ENCODE measurements around the gene TFG. TPM values are rescaled to one million over a fixed set of nuclear protein-coding genes. Genes with fewer than 3 reads are reported as not detected.

Gene TFG
- total RNA-seq, 1 donor, result 81.4 TPM

DNA sequence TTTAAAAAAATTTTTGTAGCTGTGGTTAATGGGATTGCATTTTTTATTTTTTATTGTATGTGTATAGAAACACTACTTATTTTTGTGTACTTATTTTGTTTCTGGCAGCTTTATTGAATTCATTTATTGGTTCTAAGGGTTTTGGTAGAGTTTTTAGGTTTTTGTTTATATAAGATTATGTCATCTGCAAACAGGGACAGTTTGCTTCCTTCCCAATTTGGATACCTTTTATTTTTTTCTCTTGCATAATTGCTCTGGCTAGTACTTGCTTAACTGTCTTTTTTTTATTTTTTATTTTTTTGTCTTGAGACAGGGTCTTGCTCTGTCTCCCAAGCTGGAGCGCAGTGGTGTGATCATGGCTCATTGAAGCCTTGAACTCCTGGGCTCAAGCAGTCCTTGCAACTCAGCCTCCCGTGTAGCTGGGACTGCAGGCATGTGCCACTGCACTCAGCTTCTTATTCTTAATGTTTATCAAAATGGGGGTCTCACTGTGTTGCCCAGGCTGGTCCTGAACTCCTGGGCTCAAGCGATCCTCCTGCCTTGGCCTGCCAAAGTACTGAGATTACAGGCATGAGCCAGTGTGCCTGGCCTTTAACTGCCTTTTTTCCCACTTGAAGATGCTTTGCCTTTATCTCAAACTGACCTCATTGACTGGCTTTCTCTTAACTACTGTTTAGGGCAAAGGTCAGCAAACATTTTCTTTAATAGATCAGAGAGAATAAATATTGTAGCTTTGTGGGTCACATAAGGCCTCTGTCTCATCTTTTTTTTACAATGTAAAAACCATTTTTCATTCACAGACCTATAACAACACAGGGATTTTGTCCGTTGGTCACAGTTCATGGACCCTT is 8.6 kb downstream of the TFG start:
- no peak overlapping the region for H3K4me2 ChIP-seq (ENCODE audit: insufficient read depth, low read length)
- H4K20me1 ChIP-seq (ENCODE audit: insufficient read depth, low read length), result peaks cover 66% of the 10 kb centered on the region
- no peak overlapping the region for H3K4me3 ChIP-seq (ENCODE audit: insufficient read depth, low read length)
- peaks cover 70% of the 10 kb centered on the region for H3K36me3 ChIP-seq (ENCODE audit: insufficient read depth, low read length)
- H3K27me3 ChIP-seq (ENCODE audit: insufficient read depth, low read length), result no peaks in the 10 kb centered on the region
- TF ChIP-seq, protein P1, sequence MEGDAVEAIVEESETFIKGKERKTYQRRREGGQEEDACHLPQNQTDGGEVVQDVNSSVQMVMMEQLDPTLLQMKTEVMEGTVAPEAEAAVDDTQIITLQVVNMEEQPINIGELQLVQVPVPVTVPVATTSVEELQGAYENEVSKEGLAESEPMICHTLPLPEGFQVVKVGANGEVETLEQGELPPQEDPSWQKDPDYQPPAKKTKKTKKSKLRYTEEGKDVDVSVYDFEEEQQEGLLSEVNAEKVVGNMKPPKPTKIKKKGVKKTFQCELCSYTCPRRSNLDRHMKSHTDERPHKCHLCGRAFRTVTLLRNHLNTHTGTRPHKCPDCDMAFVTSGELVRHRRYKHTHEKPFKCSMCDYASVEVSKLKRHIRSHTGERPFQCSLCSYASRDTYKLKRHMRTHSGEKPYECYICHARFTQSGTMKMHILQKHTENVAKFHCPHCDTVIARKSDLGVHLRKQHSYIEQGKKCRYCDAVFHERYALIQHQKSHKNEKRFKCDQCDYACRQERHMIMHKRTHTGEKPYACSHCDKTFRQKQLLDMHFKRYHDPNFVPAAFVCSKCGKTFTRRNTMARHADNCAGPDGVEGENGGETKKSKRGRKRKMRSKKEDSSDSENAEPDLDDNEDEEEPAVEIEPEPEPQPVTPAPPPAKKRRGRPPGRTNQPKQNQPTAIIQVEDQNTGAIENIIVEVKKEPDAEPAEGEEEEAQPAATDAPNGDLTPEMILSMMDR (IDR thresholded peaks at IDR 0.05; ENCODE audit: extremely low read depth, low read depth, low read length), result no peak
- no peaks in the 10 kb centered on the region for H3K9me3 ChIP-seq (ENCODE audit: low read depth, low read length)
- H2AFZ ChIP-seq (ENCODE audit: low read length), result no peak overlapping the region
- H3K4me1 ChIP-seq (ENCODE audit: insufficient read depth, low read length), result peaks cover 9% of the 10 kb centered on the region
- H3K79me2 ChIP-seq (ENCODE audit: insufficient read depth, low read length), result peaks cover 98% of the 10 kb centered on the region
- DNase-seq (ENCODE audit: insufficient read length, low spot score, missing footprints), result no peak
- H3K27ac ChIP-seq (ENCODE audit: low read depth, low read length), result no peak overlapping the region

DNA sequence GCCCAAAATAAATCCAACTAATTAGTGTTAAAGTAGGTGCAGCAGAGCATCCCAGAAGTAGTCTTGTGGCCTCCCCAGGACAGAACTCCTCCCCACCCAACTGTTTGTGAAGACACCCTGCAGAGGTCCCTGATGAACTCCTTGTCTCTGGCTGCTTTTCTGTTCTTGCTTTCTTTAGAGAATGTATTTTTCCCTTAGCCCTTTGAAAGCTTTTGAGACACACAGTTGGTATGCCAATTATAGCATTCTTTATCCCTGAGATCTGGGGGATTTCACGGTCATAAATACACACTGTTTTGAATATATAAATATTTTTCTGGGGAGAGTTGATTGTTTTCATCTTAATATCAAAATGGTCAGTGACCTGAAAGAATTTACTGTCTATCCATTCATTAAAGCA is 9.8 kb downstream of the TFG start:
- Histone ChIP-seq H3K27me3 (ENCODE audit: insufficient read depth, low read length) (no peaks in the 10 kb centered on the region), H3K9me3 (ENCODE audit: low read depth, low read length) (no peaks in the 10 kb centered on the region), H4K20me1 (ENCODE audit: insufficient read depth, low read length) (peaks cover 59% of the 10 kb centered on the region), H3K4me3 (ENCODE audit: insufficient read depth, low read length) (no peak overlapping the region), H3K27ac (ENCODE audit: low read depth, low read length) (no peak overlapping the region), H3K4me2 (ENCODE audit: insufficient read depth, low read length) (no peak overlapping the region), H3K79me2 (ENCODE audit: insufficient read depth, low read length) (peaks cover 98% of the 10 kb centered on the region), H2AFZ (ENCODE audit: low read length) (no peak overlapping the region), H3K36me3 (ENCODE audit: insufficient read depth, low read length) (peaks cover 64% of the 10 kb centered on the region), H3K4me1 (ENCODE audit: insufficient read depth, low read length) (peaks cover 9% of the 10 kb centered on the region)
- DNase-seq (ENCODE audit: insufficient read length, low spot score, missing footprints), result no peak
- TF ChIP-seq, protein P1 (IDR thresholded peaks at IDR 0.05; ENCODE audit: extremely low read depth, low read depth, low read length), result no peak

DNA sequence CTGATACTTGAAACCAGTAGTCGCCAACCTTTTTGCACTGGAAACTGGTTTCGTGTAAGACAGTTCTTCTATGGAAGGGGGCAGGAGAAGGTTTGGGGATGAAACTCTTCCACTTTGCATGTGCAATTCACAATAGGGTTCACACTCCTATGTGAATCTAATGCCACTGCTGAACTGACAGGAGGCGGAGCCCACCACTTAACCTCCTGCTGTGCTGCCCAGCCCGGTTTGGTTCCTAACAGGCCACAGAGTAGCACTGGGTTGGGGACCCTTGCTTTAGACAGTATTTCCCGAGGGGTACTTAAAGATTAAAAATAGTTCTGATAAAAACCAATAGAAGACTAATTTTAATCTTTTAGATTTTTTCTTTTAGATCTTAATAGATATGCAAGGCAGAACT is 11.1 kb downstream of the TFG start:
- DNase-seq (ENCODE audit: insufficient read length, low spot score, missing footprints), result no peak
- Histone ChIP-seq H3K4me1 (ENCODE audit: insufficient read depth, low read length) (peaks cover 9% of the 10 kb centered on the region), H3K36me3 (ENCODE audit: insufficient read depth, low read length) (peaks cover 65% of the 10 kb centered on the region), H3K79me2 (ENCODE audit: insufficient read depth, low read length) (peaks cover 96% of the 10 kb centered on the region), H3K27me3 (ENCODE audit: insufficient read depth, low read length) (no peaks in the 10 kb centered on the region), H2AFZ (ENCODE audit: low read length) (no peak overlapping the region), H3K9me3 (ENCODE audit: low read depth, low read length) (no peaks in the 10 kb centered on the region), H3K27ac (ENCODE audit: low read depth, low read length) (no peak overlapping the region), H3K4me2 (ENCODE audit: insufficient read depth, low read length) (no peak overlapping the region), H4K20me1 (ENCODE audit: insufficient read depth, low read length) (peaks cover 54% of the 10 kb centered on the region), H3K4me3 (ENCODE audit: insufficient read depth, low read length) (no peak overlapping the region)
- TF ChIP-seq, protein P1 (IDR thresholded peaks at IDR 0.05; ENCODE audit: extremely low read depth, low read depth, low read length), result no peak

DNA sequence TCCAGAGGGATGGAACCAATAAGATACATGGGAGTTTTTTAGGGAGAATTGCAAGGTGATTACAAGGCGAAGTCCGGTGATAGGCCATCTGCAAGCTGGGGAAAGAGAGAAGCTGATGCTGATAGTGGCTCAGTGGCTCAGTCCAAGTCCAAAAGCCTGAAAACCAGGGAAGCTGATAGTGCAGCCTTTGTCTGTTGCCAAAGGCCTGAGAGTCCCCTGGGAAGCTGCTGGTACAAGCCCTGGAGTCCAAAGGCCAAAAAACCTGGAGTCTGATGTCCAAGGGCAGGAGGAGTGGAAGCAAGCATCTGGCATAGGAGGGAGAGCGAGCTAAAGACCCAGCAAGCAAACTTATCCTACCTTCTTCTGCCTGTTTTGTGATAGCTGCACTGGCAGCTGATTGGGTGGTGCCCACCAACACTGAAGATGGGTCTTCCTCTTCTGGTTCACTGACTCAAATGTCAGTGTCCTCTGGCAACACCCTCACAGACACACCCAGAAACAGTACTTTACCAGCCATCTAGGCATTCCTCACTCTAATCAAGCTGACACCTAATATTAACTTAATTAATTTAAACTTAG is 16.7 kb downstream of the TFG start:
- Histone ChIP-seq H3K27me3 (ENCODE audit: insufficient read depth, low read length) (no peaks in the 10 kb centered on the region), H3K36me3 (ENCODE audit: insufficient read depth, low read length) (peaks cover 76% of the 10 kb centered on the region), H4K20me1 (ENCODE audit: insufficient read depth, low read length) (peaks cover 34% of the 10 kb centered on the region), H3K79me2 (ENCODE audit: insufficient read depth, low read length) (peaks cover 88% of the 10 kb centered on the region), H2AFZ (ENCODE audit: low read length) (no peak overlapping the region), H3K27ac (ENCODE audit: low read depth, low read length) (no peak overlapping the region), H3K4me1 (ENCODE audit: insufficient read depth, low read length) (peaks cover 7% of the 10 kb centered on the region), H3K4me3 (ENCODE audit: insufficient read depth, low read length) (no peak overlapping the region), H3K4me2 (ENCODE audit: insufficient read depth, low read length) (no peak overlapping the region), H3K9me3 (ENCODE audit: low read depth, low read length) (no peaks in the 10 kb centered on the region)
- TF ChIP-seq, protein P1 (IDR thresholded peaks at IDR 0.05; ENCODE audit: extremely low read depth, low read depth, low read length), result no peak
- DNase-seq (ENCODE audit: insufficient read length, low spot score, missing footprints), result no peak

All from osteoblast (primary cell).